GM19452 (cell line): Measurements from ENCODE around the gene ADH1C.
"Not testable (repeated sequence)": the region's sequence is repeated elsewhere in the genome, so short reads cannot be mapped to it uniquely, and the experiment has no call there.

Experiments used
- ATAC-seq: cut with Tn5 transposase; IDR thresholded peaks from one replicate; pipeline ENCODE4 v1.9.1; 2021; ENCODE audit not compliant: unreplicated experiment

Gene ADH1C

GRCh38 chr4:99352602-99353537 lies at the start of gene ADH1C:
Gene ADH1C, minus strand, starts transcription at chr4:99352746. Its CDS starts 71 bp downstream, at chr4:99352675.
- ATAC-seq: no peak

DNA sequence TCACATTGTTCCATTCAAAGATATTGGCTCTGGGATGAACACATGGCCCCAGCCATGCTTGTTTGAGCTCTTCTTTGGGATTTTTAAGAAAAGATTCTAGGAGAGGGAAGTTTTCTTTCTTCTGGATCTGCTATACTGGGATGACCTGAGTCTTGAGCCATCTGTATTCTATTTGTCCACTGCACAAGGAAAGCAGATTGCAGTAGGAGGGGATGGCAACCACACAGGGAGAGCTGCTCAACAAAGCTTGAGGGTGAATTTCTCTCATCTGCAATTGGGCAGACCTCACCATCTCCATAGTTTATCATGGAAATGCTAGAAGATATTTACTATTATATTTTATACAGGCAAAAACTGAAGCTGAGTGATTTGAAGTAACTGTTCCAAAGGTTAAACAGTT lies 48.3 kb upstream of the ADH1C start:
- no peak for ATAC-seq

DNA sequence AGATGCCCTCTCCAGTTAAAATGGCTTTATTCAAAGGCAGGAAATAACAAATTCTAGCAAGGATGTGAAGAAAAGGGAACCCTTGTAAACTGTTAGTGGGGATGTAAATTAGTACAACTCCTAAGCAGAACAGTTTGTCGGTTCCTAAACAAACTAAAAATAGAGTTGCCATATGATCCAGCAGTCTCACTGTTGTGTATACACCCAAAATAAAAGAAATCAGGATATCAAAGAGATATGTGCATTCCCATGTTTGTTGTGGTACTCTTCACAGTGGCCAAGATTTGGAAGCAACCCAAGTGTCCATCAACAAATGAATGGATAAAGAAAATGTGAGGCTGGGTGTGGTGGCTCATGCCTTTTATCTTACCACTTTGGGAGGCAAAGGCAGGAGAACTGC lies 46.5 kb upstream of the ADH1C start:
- no peak for ATAC-seq

DNA sequence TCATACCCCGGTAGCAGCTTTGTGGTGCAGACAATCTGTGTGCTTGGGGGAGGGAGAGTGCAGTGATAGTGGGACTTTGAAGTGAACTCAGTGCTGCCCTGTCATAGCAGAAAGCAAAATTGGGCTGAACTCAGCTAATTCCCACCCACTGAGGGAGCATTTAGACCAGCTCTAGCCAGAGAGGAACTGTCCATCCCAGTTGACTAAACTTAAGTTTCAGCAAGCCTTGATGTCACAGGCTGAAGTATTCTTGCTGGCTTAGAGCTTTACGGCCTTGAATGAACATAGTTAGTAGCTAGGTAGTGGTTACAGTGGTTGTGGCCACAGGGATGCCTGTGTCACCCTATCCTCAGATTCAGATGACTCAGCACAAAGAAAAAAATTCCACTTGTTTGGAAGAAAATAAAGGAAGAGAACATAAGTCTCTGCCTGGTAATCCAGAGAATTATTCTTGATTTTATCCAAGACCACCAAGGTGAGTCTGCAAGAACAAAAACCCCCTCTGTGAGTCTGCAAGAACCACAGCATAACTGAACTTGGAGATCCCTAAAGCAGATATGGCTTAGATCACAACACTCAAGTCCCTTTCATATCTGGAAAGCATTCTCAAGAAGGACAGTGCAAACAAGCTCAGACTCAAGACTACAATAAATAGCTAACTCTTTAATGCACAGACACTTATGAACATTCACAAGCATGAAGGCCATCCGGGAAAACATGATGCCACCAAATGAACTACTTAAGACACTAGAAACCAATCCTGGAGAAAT lies 43.2 kb upstream of the ADH1C start:
- ATAC-seq: no peak

DNA sequence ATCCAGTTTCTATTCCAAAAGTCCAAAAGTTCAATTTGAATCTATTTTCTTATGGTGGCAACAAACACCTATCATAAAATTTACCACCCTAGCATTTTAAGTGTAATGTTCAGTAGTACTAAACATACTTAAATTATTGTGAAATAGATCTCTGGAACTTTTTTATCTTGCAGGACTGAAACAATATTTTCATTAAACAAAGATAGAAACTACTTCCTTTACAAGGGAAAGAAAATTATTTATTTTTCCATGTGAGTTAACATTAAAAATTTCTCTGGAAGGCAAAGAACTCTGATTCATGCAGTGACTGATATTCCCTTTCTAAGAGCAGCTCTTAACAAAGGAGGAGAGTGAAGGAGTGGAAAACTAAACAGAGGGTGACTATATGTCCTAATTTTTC lies 42.4 kb upstream of the ADH1C start:
- ATAC-seq: no peak

- no peak for ATAC-seq
These were observed 37.5 kb upstream of the ADH1C start for GRCh38 chr4:99390055-99390454.

DNA sequence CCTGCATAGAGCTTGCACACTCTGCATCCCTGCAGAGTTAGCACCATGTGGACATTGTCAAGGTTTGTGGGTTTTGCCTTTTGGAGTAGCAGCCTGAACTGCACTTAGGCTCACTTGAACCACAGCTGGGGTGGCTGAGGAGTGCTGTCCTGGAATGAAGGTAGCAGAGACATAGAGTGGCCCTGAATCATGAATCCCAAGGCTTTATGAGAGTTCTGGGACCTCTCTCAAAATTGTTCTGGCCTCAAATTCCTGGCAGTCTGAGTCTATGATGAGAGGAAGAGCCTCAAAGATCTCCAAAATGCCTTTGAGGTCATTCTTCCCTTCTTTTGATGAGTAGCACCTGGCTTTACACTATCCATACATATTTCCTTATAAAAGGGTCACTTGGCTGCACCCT lies 37.1 kb upstream of the ADH1C start:
- no peak for ATAC-seq

- ATAC-seq: no peak
These were observed 31.4 kb upstream of the ADH1C start for GRCh38 chr4:99383833-99384392.

DNA sequence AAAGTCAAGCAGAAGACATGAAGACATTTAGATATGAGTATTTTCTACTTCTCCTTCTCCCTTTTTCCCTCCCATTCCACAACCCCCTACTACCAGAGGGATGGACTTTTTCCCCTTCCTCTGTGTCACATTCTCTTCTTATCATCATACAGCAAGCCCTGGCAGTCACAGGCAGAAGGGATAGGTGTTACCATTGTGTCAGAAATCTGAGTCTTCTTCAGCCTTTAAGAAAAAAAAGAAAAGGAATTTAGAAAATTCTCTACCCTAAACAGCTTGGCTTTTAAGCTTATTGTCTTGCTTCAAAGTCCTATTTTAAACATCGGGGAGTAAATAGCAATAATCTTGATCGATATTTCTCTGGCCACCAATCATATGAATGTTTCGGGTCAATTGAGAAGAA lies 30.9 kb upstream of the ADH1C start:
- ATAC-seq: no peak

- no peak for ATAC-seq
These were observed 30.3 kb upstream of the ADH1C start for GRCh38 chr4:99382745-99383360.

- ATAC-seq: no peak
These were observed 29.1 kb upstream of the ADH1C start for GRCh38 chr4:99381588-99382175.

DNA sequence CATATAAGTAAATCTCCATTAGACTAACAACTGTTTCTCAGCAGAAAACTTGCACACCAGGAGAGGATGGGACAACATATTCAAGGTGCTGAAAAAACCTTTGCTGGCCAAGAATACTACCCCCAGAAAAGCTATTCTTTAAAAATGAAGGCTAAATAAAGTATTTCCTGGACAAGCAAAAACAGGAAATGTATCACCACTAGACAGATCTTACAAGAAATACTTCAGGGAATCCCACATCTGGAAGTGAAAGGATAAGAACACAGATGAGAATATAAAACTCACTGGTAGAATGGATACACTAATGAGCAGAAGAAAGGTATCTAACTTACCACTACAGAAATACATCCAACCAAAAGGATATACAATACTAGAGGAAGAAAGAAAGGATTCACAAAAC lies 27.0 kb upstream of the ADH1C start:
- no peak for ATAC-seq

GRCh38 chr4:99378876-99379275 lies 26.3 kb upstream of the ADH1C start:
- ATAC-seq: no peak

GRCh38 chr4:99377341-99377740 lies 24.8 kb upstream of the ADH1C start:
- not testable (repeated sequence) for ATAC-seq

DNA sequence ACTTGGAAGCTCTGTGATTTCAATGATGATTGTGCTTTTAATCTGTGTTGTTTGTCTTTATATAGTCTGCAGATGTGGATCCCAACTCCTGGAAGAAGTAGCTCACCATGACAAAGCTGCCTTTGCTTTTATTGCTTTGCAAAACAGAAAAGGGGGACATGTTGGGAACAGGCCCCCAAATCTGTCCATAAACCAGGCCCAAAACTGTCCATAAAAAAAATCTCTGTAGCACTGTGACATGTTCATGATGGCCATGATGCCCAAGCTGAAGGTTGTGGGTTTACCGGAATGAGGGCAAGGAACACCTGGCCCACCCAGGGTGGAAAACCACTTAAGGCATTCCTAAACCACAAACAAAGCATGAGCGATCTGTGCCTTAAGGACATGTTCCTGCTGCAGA lies 19.9 kb upstream of the ADH1C start:
- ATAC-seq: not testable (repeated sequence)

- ATAC-seq: not testable (repeated sequence)
These were observed 15.3 kb upstream of the ADH1C start for GRCh38 chr4:99367817-99368216.

- no peak for ATAC-seq
These were observed 13.9 kb upstream of the ADH1C start for GRCh38 chr4:99366491-99366890.

GRCh38 chr4:99362768-99363167 lies 10.2 kb upstream of the ADH1C start:
- ATAC-seq: no peak

DNA sequence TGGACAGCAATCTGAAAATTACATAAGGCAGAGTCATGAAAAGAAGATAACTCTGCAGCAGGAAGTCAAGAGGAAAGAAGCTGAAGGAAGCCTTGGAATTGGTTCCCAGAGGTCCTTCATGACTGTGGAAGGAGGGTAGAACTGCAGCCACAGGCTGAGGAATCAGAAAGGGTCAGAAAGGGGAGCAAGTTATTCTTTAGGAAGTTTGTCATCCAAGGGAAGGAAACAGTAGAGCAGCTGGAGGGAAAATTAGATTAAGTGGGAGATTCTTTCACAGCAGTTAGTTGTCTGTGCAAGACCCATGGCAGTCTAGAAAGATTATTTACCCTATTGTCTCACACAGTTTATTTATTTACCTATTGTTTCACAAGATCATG lies 9.3 kb upstream of the ADH1C start:
- no peak for ATAC-seq

DNA sequence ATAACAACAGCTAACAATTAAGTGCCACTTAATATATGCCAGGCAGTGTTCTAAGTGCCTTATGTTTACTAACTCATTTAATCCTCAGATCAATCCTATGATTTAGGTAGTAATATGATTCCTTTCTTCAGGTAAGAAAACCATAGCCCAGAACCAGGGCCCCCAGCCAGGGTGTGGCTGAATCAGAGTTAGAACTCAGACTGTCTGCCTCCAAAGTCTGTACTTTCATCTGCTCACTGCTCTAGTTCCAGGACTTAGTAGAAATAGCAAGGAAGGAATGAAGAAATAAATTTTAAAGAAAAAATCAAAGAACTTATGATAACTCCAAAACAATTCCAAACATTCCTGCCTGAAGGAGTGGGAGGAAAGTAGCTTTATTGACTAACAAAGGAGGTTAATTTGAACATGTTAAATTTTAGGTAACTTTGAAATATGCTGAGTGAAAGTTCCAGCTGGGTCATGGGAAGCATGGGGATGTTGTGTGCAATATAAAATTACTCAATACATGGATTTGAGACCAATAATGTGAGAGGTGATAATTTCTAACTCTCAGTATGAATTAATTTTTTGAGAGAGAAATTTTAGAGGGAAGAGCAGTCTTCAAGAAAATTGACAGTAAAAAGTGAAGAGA lies 8.8 kb upstream of the ADH1C start:
- no peak for ATAC-seq
